GM18909 (cell line): ENCODE measurements around the gene TMEM184C.

Source experiments
- ATAC-seq: cut with Tn5 transposase; IDR thresholded peaks from one replicate; pipeline ENCODE4 v1.9.1; 2021; ENCODE audit warnings: mild to moderate bottlenecking; ENCODE audit not compliant: unreplicated experiment, poor library complexity

The TMEM184C gene

DNA sequence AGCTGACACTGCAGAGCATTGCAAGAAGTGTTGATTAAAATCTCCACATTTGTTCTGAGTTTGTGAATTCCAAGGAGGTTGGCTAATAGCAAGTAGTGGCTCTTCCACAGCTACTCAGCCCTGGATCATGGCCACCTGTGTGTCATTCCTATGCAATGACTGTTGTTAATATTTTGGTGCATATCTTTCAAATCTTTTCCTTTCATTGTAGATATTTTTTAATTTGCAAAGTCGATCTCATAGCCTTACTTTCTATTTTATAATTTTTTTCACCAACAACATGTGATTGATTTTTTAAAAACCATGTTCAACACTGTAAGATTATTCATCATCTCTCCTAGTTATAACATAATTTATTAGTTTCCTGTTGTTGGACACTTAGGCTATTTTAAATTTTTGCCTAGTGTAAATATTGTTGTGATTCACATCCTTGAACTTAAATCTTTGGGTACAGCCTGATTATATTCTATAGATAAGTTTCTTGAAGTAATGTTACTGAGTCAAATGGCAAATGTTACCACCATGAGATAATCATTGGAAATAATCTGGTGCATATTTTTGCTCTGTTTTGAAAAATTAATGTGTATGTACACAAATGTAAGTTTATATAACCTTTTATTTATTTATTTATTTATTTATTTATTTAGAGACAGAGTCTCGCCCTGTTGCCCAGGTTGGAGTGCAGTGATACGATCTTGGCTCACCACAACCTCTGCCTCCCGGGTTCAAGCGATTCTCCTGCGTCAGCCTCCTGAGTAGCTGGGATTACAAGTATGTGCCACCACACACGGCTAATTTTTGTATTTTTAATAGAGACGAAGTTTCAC lies 97.6 kb downstream of the TMEM184C start:
- ATAC-seq, result no peak

DNA sequence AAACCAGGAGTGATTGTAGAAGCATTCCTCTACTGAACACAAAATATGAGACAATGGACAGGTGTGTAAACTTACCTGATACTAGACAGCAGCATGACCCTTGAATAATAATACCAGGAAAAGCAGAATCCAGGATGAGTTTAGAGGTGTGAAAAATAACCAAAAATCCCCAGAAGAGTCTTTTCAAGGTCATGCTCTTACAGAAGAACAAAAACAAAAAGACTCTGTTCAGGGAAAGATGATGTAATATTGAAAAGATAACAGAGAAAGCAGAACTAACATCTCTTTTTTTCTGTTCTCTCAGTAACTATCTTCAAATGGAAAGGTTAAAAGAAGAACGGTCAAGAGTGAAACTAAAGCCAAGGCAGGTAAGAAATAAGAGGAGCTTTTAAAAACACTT lies 100.7 kb downstream of the TMEM184C start:
- peak; percentile 87 for ATAC-seq
